NCI-H446 (cell line): ENCODE data around the gene CYP2S1.
"Not testable (repeated sequence)": the region's sequence is repeated elsewhere in the genome, so short reads cannot be mapped to it uniquely, and the experiment has no call there.

Source experiments
- DNase-seq, 2 experiments: peaks; one replicate each; lab custom pipeline; 2025; lab: John Stamatoyannopoulos, UW

The CYP2S1 gene

GRCh38 chr19:41192574-41193429 is at the start of gene CYP2S1:
Gene CYP2S1, plus strand, starts transcription at chr19:41193219. Its CDS starts 46 bp downstream, at chr19:41193265.
- no peak for DNase-seq

GRCh38 chr19:41144403-41144802 is 48.6 kb upstream of the CYP2S1 start:
- DNase-seq: peak; percentile 27 to 73

- DNase-seq: no peak
Measured at GRCh38 chr19:41149831-41150230, 43.2 kb upstream of the CYP2S1 start.

- not testable (repeated sequence) for DNase-seq
Measured at GRCh38 chr19:41150986-41151385, 42.0 kb upstream of the CYP2S1 start.

GRCh38 chr19:41154060-41154459 is 39.0 kb upstream of the CYP2S1 start:
- DNase-seq: no peak

- no peak for DNase-seq
Measured at GRCh38 chr19:41156207-41156606, 36.8 kb upstream of the CYP2S1 start.

GRCh38 chr19:41159881-41160280 is 33.1 kb upstream of the CYP2S1 start:
- DNase-seq: no peak

- DNase-seq: peak in 1 of 2 experiments; percentile 1
Measured at GRCh38 chr19:41161903-41162302, 31.1 kb upstream of the CYP2S1 start.

GRCh38 chr19:41166944-41167804 is 25.8 kb upstream of the CYP2S1 start:
- DNase-seq: no peak

GRCh38 chr19:41172297-41173164 is 20.5 kb upstream of the CYP2S1 start:
- DNase-seq: no peak

- no peak for DNase-seq
Measured at GRCh38 chr19:41174297-41174928, 18.6 kb upstream of the CYP2S1 start.

GRCh38 chr19:41175801-41176777 is 16.9 kb upstream of the CYP2S1 start:
- DNase-seq: no peak

GRCh38 chr19:41180173-41180572 is 12.8 kb upstream of the CYP2S1 start:
- DNase-seq: not testable (repeated sequence)

GRCh38 chr19:41186971-41187883 is 5.8 kb upstream of the CYP2S1 start:
- DNase-seq: no peak

GRCh38 chr19:41187884-41188279 is 5.1 kb upstream of the CYP2S1 start:
- no peak for DNase-seq

GRCh38 chr19:41189425-41190065 is 3.5 kb upstream of the CYP2S1 start:
- DNase-seq: no peak

- DNase-seq: no peak
Measured at GRCh38 chr19:41193430-41194156, 574 bp downstream of the CYP2S1 start.

- DNase-seq: no peak
Measured at GRCh38 chr19:41194157-41194552, 1.1 kb downstream of the CYP2S1 start.
